Measurements from ENCODE around the gene SPATA6L.

The SPATA6L gene

DNA sequence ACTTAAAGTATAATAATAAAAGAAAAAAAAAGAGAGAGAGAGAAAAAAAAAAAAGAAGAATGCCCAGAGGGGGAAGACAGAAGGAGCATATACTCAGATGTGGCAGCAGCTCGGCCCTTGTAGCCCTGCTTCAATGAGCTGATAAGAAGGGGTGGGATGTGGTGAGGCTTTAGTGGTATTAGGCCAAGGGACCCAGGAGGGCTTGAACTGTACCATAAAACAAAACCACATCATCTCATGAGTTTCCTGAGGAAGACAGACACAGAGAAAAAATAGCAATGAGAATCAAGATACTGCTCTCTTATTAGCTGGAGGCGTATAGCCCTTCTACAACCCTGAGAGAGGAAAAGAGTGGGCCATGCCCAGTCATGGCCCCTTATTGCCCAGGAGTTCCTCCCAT is 103.2 kb downstream of the SPATA6L start:
- DNase-seq (ENCODE audit: low read depth): no peak
- TF ChIP-seq CTCF (IDR thresholded peaks at IDR 0.05; ENCODE audit: low read length, missing control alignments): no peak
- no peak overlapping the region for H3K4me3 ChIP-seq (replicated peaks; ENCODE audit: low read depth, low read length)

DNA sequence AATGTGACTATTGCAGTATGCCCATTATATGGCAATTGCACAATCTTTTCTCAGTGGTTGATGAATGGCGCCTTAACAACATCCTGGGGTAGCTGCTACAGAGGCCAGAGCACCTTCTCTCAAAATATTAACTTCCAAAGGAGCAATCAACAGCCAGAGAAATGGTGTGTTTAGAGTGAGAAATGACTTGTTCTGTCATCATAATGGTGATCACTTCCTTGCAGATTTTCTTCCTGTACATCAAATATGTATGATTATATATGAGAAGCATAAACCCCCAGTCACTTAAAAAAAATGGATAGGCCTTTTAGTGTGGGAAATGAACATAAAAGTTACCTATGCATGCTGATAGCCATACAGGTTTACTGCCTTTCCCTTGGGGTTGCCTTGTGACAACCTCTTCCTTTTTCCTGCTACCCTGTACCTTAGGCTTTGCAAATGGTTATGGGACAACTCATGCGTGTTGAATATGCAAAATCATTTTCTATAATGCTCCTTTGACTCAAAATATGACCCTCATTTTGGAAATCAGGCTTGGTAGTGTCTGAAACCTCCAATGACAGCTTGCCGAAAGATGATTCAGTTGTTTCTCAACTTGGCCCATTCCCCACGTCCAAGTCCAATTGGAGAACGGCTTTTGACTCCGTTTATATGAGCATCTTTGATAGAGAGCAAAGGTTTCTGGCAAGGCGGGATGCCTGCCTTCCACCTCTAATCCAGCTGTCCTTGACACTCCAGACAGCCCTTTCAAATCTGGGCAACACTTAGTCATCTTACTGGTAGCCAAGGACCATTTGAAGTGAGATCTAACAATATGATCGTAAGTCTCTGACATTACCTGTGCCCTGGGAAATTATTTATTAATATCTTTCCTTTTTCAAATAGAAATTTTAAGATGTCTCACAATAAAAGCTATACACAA is 106.8 kb downstream of the SPATA6L start:
- no peak for TF ChIP-seq CTCF (IDR thresholded peaks at IDR 0.05; ENCODE audit: low read length, missing control alignments)
- no peak overlapping the region for H3K4me3 ChIP-seq (replicated peaks; ENCODE audit: low read depth, low read length)
- DNase-seq (ENCODE audit: low read depth): no peak

GRCh38 chr9:4558371-4558998 is 107.8 kb downstream of the SPATA6L start:
- H3K4me3 ChIP-seq (replicated peaks; ENCODE audit: low read depth, low read length): no peak overlapping the region
- no peak for TF ChIP-seq CTCF (IDR thresholded peaks at IDR 0.05; ENCODE audit: low read length, missing control alignments)
- no peak for DNase-seq (ENCODE audit: low read depth)

GRCh38 chr9:4555236-4555635 is 111.0 kb downstream of the SPATA6L start:
- no peak overlapping the region for H3K4me3 ChIP-seq (replicated peaks; ENCODE audit: low read depth, low read length)
- no peak for TF ChIP-seq CTCF (IDR thresholded peaks at IDR 0.05; ENCODE audit: low read length, missing control alignments)
- peak; percentile 69 for DNase-seq (ENCODE audit: low read depth)

- H3K4me3 ChIP-seq (replicated peaks; ENCODE audit: low read depth, low read length): no peak overlapping the region
- no peak for TF ChIP-seq CTCF (IDR thresholded peaks at IDR 0.05; ENCODE audit: low read length, missing control alignments)
- DNase-seq (ENCODE audit: low read depth): peak; percentile 47
Measured at GRCh38 chr9:4553951-4554381, 112.3 kb downstream of the SPATA6L start.

GRCh38 chr9:4550777-4551484 is 115.3 kb downstream of the SPATA6L start:
- no peak for TF ChIP-seq CTCF (IDR thresholded peaks at IDR 0.05; ENCODE audit: low read length, missing control alignments)
- H3K4me3 ChIP-seq (replicated peaks; ENCODE audit: low read depth, low read length): no peak overlapping the region
- DNase-seq (ENCODE audit: low read depth): peak; percentile 54
